ENCODE results near the gene GTPBP10.

Gene GTPBP10

GRCh38 chr7:90403174-90404113 is 56.9 kb downstream of the GTPBP10 start, which contains the start of gene CLDN12:
CLDN12 (plus strand) TSS chr7:90403461; CDS start chr7:90412677, 9,216 bp downstream.
- H3K4me3 Mint-ChIP-seq, result peak within 1 kb of the TSS; percentile 94 to 99
- peak within 1 kb of the TSS; percentile 95 to 98 for H3K27ac Mint-ChIP-seq
- DNase-seq, result peak; percentile 77 to 91
- peaks cover 17 to 25% of the 10 kb centered on the region in 2 donors for H3K9me3 Mint-ChIP-seq
- H3K4me1 Mint-ChIP-seq, result peaks cover 17% of the 10 kb centered on the region
- ATAC-seq, result peak; percentile 99
- no peaks in the 10 kb centered on the region for H3K27me3 Mint-ChIP-seq

DNA sequence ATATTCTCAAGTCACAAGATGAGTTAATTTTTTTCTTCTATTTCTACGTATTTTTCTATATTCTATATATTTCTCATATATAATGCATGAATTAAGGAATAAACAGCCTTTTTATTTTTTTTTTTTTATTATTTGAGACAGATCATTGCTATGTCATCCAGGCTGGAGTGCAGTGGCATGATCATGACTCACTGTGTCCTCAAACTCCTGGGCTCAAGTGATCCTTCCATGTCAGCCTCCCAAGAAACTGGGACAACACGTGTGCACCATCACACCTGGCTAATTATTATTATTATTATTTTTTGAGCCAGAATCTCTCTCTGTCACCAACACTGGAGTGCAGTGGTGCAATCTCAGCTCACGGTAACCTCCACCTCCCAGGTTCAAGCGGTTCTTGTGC is 58.3 kb downstream of the GTPBP10 start:
- ATAC-seq (no peak), DNase-seq (no peak)
- Mint-ChIP-seq H3K27ac (no peak overlapping the region), H3K4me3 (peak overlapping the region; percentile 94 to 99), H3K27me3 (no peaks in the 10 kb centered on the region), H3K4me1 (peaks cover 17% of the 10 kb centered on the region), H3K9me3 (peaks cover 7 to 14% of the 10 kb centered on the region in 2 donors)

- Mint-ChIP-seq H3K27me3 (no peaks in the 10 kb centered on the region), H3K4me1 (peaks cover 16% of the 10 kb centered on the region), H3K27ac (no peak overlapping the region), H3K4me3 (no peak overlapping the region), H3K9me3 (no peaks in the 10 kb centered on the region)
- DNase-seq, result no peak
- ATAC-seq, result no peak
Observed at GRCh38 chr7:90407484-90407821, 60.9 kb downstream of the GTPBP10 start.

- no peaks in the 10 kb centered on the region for H3K27me3 Mint-ChIP-seq
- ATAC-seq, result no peak
- H3K4me3 Mint-ChIP-seq, result no peak overlapping the region
- H3K4me1 Mint-ChIP-seq, result peaks cover 9% of the 10 kb centered on the region
- H3K27ac Mint-ChIP-seq, result no peak overlapping the region
- DNase-seq, result no peak
- no peaks in the 10 kb centered on the region for H3K9me3 Mint-ChIP-seq
Observed at GRCh38 chr7:90408142-90408541, 61.6 kb downstream of the GTPBP10 start.

DNA sequence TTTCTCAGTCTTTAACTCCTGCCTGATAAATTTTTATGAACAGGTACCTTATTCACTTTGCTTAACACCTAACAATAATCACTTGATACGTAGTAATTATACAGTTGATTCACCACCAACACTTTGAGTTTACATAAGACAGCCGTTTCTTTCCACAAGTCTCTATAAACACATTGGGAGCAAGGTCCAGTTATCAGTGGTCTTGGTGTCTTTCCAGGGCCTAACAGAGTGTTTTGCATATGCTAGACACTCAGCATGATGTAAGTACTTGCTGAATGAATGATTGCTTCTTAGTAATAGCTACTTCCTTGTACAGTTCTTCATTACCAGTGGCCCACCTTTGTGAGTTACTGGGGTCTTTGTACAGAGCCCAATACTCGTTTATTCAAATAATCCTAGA is 63.2 kb downstream of the GTPBP10 start:
- ATAC-seq (no peak), DNase-seq (no peak)
- Mint-ChIP-seq H3K27me3 (no peaks in the 10 kb centered on the region), H3K27ac (no peak overlapping the region), H3K4me3 (no peak overlapping the region), H3K9me3 (no peaks in the 10 kb centered on the region), H3K4me1 (peaks cover 1% of the 10 kb centered on the region)

GRCh38 chr7:90411510-90411909 is 65.0 kb downstream of the GTPBP10 start:
- ATAC-seq (no peak), DNase-seq (no peak)
- Mint-ChIP-seq H3K9me3 (no peaks in the 10 kb centered on the region), H3K4me1 (no peaks in the 10 kb centered on the region), H3K27me3 (no peaks in the 10 kb centered on the region), H3K27ac (no peak overlapping the region), H3K4me3 (no peak overlapping the region)

- ATAC-seq, result peak; percentile 75
- Mint-ChIP-seq H3K4me1 (no peaks in the 10 kb centered on the region), H3K27me3 (no peaks in the 10 kb centered on the region), H3K9me3 (no peaks in the 10 kb centered on the region), H3K27ac (no peak overlapping the region), H3K4me3 (no peak overlapping the region)
- DNase-seq, result peak in 1 of 2 donors; percentile 41
Observed at GRCh38 chr7:90412458-90413184, 66.1 kb downstream of the GTPBP10 start.

DNA sequence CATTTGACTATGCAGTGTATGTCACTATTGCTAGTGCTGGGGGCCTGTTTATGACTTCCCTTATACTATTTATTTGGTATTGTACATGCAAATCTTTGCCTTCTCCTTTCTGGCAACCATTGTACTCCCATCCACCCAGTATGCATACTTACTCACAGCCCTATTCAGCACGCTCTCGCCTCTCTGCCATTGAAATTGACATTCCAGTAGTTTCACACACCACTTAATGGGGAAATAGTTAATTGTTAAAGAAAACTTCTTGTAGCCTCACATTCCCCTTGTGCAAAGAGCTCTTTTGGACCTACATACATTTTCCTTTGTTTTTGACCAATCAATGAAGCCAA is 66.6 kb downstream of the GTPBP10 start:
- Mint-ChIP-seq H3K27ac (no peak overlapping the region), H3K27me3 (no peaks in the 10 kb centered on the region), H3K4me3 (no peak overlapping the region), H3K9me3 (no peaks in the 10 kb centered on the region), H3K4me1 (no peaks in the 10 kb centered on the region)
- DNase-seq (no peak), ATAC-seq (peak; percentile 9)

DNA sequence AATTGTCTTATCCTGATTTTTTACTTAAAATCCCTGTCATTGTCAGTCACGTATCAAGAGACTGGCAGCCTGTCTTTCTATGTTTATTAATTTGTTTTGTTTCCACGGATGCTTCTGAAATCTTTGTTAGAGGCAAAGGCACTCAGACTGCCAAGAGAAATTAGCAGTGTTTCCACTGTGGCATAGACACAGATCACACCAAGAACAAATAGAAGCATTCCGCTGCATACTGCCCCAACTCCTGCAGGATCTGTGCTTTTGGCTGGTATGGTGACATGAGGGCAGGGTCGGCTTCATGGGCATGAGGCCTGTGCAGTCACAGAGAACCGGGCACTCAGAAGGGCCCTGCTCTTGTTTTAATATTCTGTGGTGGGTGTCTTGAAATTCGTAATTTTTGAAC is 75.1 kb downstream of the GTPBP10 start:
- ATAC-seq (no peak), DNase-seq (no peak)
- H3K4me1 Mint-ChIP-seq, result peaks cover 20% of the 10 kb centered on the region
- no peak overlapping the region for H3K4me3 Mint-ChIP-seq
- H3K27me3 Mint-ChIP-seq, result no peaks in the 10 kb centered on the region
- H3K9me3 Mint-ChIP-seq, result no peaks in the 10 kb centered on the region
- peak overlapping the region in 1 of 2 donors; percentile 7 for H3K27ac Mint-ChIP-seq

DNA sequence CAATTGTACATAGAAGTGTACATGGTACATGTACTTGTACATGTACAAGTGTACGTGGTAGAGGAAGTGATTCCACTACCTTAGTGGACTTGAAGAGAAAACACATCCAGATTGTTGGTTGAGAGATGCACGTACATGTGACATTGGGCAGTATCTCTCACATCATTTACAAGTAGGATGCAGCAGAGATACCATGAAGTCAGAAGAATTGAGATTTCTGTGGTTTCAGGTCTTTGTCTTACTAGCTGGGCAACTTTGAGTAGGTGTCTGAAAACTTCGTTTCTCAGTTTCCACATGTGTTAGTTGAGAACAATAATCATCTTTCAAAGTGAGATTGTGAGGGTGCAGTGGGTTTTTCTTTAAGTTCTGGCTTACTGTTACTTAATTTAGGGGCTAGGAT is 78.2 kb downstream of the GTPBP10 start:
- H3K9me3 Mint-ChIP-seq, result no peaks in the 10 kb centered on the region
- H3K4me1 Mint-ChIP-seq, result peaks cover 20% of the 10 kb centered on the region
- peak overlapping the region; percentile 45 to 53 for H3K4me3 Mint-ChIP-seq
- peaks cover 7% of the 10 kb centered on the region for H3K27me3 Mint-ChIP-seq
- DNase-seq (peak in 1 of 2 donors; percentile 23), ATAC-seq (peak; percentile 94)
- H3K27ac Mint-ChIP-seq, result peak overlapping the region in 1 of 2 donors; percentile 82

DNA sequence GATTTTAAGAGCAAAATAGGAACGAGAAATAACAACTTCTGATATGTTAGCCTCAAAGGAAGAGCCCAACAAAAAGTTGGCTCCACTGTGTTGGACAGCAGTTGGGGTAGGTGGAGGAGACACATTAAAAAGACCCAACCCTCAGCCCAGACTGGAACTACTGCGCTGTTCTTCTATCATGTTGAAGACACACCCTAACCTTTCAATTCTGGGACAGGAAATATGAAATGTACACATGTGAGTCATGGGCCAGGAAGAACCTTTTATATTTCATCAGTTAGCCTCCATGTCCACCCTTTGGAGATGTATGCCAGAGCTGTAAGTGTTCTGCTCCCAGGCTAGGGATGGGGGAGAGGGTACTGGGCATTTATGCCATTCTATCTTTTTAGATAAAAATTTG is 78.9 kb downstream of the GTPBP10 start:
- peak; percentile 62 for ATAC-seq
- DNase-seq, result no peak
- Mint-ChIP-seq H3K27ac (peak overlapping the region in 1 of 2 donors; percentile 82), H3K4me1 (peaks cover 20% of the 10 kb centered on the region), H3K4me3 (peak overlapping the region; percentile 45 to 53), H3K27me3 (peaks cover 13% of the 10 kb centered on the region), H3K9me3 (no peaks in the 10 kb centered on the region)

DNA sequence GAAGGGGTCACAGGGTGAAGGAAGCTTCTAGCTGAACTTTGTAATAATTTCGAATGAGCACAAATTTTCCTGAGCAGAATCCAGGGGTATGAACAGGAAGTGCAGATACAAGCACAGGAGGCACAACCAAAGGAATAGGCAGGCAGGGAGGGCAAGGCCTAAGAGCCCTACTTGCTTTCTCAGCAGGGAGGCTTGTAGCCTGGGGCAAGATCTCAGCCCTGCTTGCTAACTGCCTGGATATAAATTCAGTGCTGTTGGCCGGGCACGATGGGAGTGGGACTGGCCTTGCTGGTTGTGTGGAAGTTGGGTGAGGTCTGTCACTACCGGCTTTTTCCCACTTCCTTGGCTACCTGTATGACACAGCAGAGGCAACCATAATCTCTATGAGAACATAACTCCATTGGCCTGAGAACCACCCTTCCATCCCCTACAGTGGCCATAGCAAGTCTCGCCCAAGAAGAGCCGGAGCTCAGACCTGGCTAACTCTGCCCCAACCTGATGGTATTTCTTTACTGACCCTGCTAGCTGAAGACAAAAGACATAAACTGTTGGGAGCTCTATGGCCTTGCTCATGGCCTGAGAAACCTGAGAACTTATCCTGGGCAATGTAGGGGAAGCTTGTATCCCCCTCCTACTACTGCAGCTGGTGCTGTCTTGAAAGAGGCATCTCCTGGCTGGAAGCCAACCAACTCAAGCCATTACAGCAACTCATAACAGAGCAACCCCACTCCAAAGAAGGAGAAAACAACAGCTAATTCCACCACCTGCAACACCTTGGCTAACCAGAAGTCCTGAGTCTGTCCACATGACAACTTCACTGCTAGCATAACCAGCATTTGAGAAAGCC is 84.3 kb downstream of the GTPBP10 start:
- ATAC-seq (no peak), DNase-seq (no peak)
- no peak overlapping the region for H3K4me3 Mint-ChIP-seq
- H3K27ac Mint-ChIP-seq, result no peak overlapping the region
- H3K9me3 Mint-ChIP-seq, result peaks cover 0 to 9% of the 10 kb centered on the region in 2 donors
- H3K27me3 Mint-ChIP-seq, result peaks cover 51% of the 10 kb centered on the region
- H3K4me1 Mint-ChIP-seq, result peaks cover under 1% of the 10 kb centered on the region

- no peaks in the 10 kb centered on the region for H3K4me1 Mint-ChIP-seq
- no peak overlapping the region for H3K27ac Mint-ChIP-seq
- H3K27me3 Mint-ChIP-seq, result peaks cover 66% of the 10 kb centered on the region
- no peak overlapping the region for H3K4me3 Mint-ChIP-seq
- peaks cover 0 to 9% of the 10 kb centered on the region in 2 donors for H3K9me3 Mint-ChIP-seq
- ATAC-seq (no peak), DNase-seq (no peak)
Observed at GRCh38 chr7:90432752-90433151, 86.2 kb downstream of the GTPBP10 start.

GRCh38 chr7:90433221-90433620 is 86.7 kb downstream of the GTPBP10 start:
- H3K4me1 Mint-ChIP-seq, result no peaks in the 10 kb centered on the region
- no peak for ATAC-seq

More at GRCh38 chr7:90433221-90433620, 86.7 kb downstream of the GTPBP10 start:
- no peak overlapping the region for H3K4me3 Mint-ChIP-seq
- peaks cover 0 to 9% of the 10 kb centered on the region in 2 donors for H3K9me3 Mint-ChIP-seq
- DNase-seq, result no peak
- H3K27me3 Mint-ChIP-seq, result peaks cover 68% of the 10 kb centered on the region
- H3K27ac Mint-ChIP-seq, result no peak overlapping the region
